Measurements from ENCODE around the gene HAUS7. TPM values are rescaled to one million over a fixed set of nuclear protein-coding genes. Genes with fewer than 3 reads are reported as not detected.
A peak's percentile ranks its signal among the peaks of the same experiment; 100 is the strongest.

The HAUS7 gene
- total RNA-seq, 1 experiment from 2014 or later: 59.9 TPM

DNA sequence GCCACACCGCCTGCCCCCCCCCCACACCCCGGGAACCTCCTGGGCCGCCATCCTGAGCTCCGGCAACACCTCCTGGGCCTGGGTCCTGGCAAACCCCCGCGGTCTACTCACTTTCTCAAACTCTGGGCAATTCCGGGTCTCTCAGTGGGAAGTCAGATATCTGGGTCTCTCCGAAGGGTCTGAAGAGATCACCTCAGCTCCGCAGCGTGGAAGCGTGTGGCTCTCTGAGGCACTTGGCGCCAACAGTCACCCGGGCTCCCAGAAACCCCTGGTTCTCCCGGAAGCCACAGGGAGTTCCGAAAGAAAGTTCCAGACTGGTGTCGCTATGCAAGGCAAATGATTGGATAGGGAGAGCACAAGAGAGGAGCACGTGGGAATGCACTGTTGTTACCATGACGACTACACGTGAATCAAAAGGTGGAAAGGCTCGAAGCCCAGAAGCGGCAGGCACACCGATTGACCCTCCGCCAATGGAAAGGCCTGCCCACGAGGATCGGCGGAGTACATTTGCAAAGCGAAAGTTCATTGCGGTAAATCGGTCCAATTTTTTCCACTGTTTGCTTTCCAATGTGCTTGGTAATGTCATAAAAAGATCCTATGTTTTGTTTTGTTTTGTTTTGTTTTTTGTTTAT lies 69.1 kb downstream of the HAUS7 start, which contains the start of gene PNMA6E:
Gene PNMA6E, minus strand, starts transcription at position 218 of the 632 bp plus-strand sequence. CDS start 2,501 bp downstream, outside the sequence.
- ATAC-seq: no peak
- no peak for DNase-seq (ENCODE audit: low read depth, low spot score)
- H3K36me3 ChIP-seq (ENCODE audit: control insufficient read depth, insufficient read depth, low read length): no peaks in the 10 kb centered on the region
- in situ Hi-C loops (cut with HindIII; ENCODE audit: low pct_unique_long_range_greater_than_20kb, low sequenced_read_pairs) (no loop called here), intact Hi-C loops (cut with micrococcal nuclease; ENCODE audit: unreplicated experiment) (no loop called here)
- BruUV-seq (replicated peaks): no TSS peak
- no peaks in the 10 kb centered on the region for H3K9me3 ChIP-seq (ENCODE audit: control insufficient read depth, insufficient read depth, low read depth, low read length)
- ChIA-PET CTCF (interaction anchor here (0.7 kb wide), 1 partner anchor 9 kb away, joined by 5 read pairs; no protein-coding TSS in a partner anchor), POLR2A (no interaction called here)
- H3K4me1 ChIP-seq (ENCODE audit: control insufficient read depth, insufficient read depth, low read length): no peaks in the 10 kb centered on the region
- TF ChIP-seq SIN3A (IDR thresholded peaks at IDR 0.05; ENCODE audit: borderline replicate concordance, insufficient read depth, low read depth, low read length) (no peak), POLR2AphosphoS5 (IDR thresholded peaks at IDR 0.05; ENCODE audit: low read depth, low read length) (no peak), TCF7L2 (IDR thresholded peaks at IDR 0.05; ENCODE audit: low read depth, low read length) (no peak)
- TF ChIP-seq, protein P1, sequence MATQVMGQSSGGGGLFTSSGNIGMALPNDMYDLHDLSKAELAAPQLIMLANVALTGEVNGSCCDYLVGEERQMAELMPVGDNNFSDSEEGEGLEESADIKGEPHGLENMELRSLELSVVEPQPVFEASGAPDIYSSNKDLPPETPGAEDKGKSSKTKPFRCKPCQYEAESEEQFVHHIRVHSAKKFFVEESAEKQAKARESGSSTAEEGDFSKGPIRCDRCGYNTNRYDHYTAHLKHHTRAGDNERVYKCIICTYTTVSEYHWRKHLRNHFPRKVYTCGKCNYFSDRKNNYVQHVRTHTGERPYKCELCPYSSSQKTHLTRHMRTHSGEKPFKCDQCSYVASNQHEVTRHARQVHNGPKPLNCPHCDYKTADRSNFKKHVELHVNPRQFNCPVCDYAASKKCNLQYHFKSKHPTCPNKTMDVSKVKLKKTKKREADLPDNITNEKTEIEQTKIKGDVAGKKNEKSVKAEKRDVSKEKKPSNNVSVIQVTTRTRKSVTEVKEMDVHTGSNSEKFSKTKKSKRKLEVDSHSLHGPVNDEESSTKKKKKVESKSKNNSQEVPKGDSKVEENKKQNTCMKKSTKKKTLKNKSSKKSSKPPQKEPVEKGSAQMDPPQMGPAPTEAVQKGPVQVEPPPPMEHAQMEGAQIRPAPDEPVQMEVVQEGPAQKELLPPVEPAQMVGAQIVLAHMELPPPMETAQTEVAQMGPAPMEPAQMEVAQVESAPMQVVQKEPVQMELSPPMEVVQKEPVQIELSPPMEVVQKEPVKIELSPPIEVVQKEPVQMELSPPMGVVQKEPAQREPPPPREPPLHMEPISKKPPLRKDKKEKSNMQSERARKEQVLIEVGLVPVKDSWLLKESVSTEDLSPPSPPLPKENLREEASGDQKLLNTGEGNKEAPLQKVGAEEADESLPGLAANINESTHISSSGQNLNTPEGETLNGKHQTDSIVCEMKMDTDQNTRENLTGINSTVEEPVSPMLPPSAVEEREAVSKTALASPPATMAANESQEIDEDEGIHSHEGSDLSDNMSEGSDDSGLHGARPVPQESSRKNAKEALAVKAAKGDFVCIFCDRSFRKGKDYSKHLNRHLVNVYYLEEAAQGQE (IDR thresholded peaks at IDR 0.05; ENCODE audit: insufficient read depth in 1 of 2, low read depth in 2 of 2, low read length in 1 of 2): no peak
- TF ChIP-seq, protein P2, sequence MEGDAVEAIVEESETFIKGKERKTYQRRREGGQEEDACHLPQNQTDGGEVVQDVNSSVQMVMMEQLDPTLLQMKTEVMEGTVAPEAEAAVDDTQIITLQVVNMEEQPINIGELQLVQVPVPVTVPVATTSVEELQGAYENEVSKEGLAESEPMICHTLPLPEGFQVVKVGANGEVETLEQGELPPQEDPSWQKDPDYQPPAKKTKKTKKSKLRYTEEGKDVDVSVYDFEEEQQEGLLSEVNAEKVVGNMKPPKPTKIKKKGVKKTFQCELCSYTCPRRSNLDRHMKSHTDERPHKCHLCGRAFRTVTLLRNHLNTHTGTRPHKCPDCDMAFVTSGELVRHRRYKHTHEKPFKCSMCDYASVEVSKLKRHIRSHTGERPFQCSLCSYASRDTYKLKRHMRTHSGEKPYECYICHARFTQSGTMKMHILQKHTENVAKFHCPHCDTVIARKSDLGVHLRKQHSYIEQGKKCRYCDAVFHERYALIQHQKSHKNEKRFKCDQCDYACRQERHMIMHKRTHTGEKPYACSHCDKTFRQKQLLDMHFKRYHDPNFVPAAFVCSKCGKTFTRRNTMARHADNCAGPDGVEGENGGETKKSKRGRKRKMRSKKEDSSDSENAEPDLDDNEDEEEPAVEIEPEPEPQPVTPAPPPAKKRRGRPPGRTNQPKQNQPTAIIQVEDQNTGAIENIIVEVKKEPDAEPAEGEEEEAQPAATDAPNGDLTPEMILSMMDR (IDR thresholded peaks at IDR 0.05): no peak
- no peak within 1 kb of the TSS for H3K4me3 ChIP-seq (ENCODE audit: low read depth in 2 of 2, low read length in 2 of 2)
- H3K27me3 ChIP-seq (ENCODE audit: control insufficient read depth, insufficient read depth, low read length): peaks cover 2% of the 10 kb centered on the region; the same call in 1 of the 2 replicates
- no peak within 1 kb of the TSS for H3K27ac ChIP-seq (ENCODE audit: low read length)

DNA sequence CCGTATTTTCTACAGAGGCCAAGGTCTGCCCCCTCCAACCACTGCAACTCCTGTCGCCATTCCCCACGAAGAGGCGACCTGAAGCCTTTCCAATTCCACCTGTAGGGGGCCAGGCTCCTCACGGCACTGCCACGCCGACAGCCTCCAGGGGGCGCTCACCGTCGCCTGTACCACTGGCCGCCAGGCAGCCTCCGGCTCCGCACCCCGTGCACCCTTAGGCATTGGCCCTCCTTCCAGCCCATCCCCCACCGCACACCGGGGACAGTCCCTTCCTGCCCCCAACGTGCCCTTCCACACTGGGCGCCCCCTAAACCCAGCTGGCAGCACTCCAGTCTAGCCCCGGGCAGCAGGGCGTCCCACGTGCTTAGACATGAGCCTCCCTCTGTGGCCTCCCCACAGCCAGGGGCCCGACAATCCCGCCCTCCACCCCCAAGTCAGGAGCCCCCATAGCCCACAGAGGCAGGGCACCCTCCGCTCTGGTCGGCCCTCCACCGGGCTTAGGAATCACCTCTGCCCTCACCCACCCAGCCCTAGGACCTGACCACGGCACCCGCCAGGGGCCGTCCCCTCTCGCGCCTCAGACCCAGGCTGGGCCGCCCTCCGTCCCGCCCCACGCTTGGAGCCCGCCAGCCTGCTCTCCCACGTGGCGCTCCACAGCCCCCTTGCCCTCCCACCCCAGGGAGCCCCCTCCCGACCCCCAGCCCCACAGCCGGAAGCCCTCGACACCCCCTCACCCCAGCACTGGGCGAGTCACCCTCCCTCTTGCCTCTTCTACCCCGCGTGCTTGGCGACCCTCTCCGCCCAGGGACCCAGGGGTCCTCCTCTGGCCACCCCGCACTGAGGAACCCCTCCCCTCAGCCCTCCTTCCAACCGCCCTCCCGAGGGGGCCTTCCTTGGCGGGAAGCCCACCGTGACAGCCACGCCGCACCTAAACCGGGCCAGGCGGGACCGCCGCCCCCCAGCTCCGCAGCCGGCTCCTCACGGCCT lies 69.9 kb downstream of the HAUS7 start:
- in situ Hi-C loops (cut with HindIII; ENCODE audit: low pct_unique_long_range_greater_than_20kb, low sequenced_read_pairs) (no loop called here), intact Hi-C loops (cut with micrococcal nuclease; ENCODE audit: unreplicated experiment) (no loop called here)
- no peaks in the 10 kb centered on the region for H3K36me3 ChIP-seq (ENCODE audit: control insufficient read depth, insufficient read depth, low read length)
- DNase-seq (ENCODE audit: low read depth, low spot score): no peak
- no TSS peak for BruUV-seq (replicated peaks)
- CTCF ChIA-PET: interaction anchor here (0.7 kb wide), 1 partner anchor 8 kb away, joined by 5 read pairs; no protein-coding TSS in a partner anchor
- peaks cover 2% of the 10 kb centered on the region; the same call in 1 of the 2 replicates for H3K27me3 ChIP-seq (ENCODE audit: control insufficient read depth, insufficient read depth, low read length)
- H3K9me3 ChIP-seq (ENCODE audit: control insufficient read depth, insufficient read depth, low read depth, low read length): no peaks in the 10 kb centered on the region
- no peak overlapping the region for H3K4me3 ChIP-seq (ENCODE audit: low read depth in 2 of 2, low read length in 2 of 2)
- POLR2A ChIA-PET: no interaction called here
- no peak overlapping the region for H3K27ac ChIP-seq (ENCODE audit: low read length)
- TF ChIP-seq, protein P2 (IDR thresholded peaks at IDR 0.05): peak; percentile 92
- no peak for TF ChIP-seq SIN3A (IDR thresholded peaks at IDR 0.05; ENCODE audit: borderline replicate concordance, insufficient read depth, low read depth, low read length)
- no peaks in the 10 kb centered on the region for H3K4me1 ChIP-seq (ENCODE audit: control insufficient read depth, insufficient read depth, low read length)
- peak; percentile 76 for ATAC-seq
